Glomerular visceral epithelial cell (primary cell): ENCODE data around the gene AKAP6.

Experiments
- DNase-seq: peaks from one replicate; pipeline ENCODE4 v3.0.0-alpha.2; 2016; ENCODE audit errors: extremely low spot score

The AKAP6 gene

GRCh38 chr14:32706721-32707519 lies 377.8 kb downstream of the AKAP6 start:
- DNase-seq: no peak

DNA sequence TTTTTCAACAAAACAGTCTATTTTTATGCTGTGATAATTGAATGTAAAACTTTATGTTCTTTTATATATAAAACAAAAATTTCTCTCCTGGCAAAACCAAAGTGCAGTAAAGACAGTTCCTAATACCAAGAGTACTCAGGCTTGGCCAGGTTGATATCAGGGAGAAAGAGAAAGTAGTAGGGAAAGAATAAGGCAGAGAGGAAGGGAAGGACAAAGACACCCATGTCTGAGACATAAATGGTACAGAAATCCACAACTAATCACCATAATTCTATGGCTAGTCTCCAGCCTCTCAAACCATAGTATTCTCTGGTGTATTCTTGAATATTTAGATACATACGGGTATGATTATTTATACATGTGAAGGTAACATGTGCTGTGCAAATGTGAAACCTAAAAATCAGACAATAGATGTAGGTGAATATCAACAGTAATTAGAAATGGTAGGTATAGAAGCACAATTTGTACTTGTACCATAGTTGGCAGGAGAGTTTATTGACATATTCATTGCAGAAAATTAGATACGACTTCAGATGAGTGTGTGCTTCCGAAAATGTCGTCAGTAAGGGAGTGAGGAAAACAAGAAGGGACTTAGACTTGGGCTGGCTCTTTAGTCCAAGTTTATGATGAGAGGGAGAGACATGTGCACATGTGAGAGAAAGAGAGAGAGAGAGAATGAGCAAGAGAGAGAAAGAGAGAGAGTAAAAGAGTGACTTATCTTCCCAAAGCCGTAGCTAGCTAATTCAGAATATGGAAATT lies 378.8 kb downstream of the AKAP6 start:
- no peak for DNase-seq

GRCh38 chr14:32709027-32709426 lies 379.9 kb downstream of the AKAP6 start:
- peak; percentile 46 for DNase-seq

GRCh38 chr14:32710231-32710671 lies 381.2 kb downstream of the AKAP6 start:
- DNase-seq: no peak

- peak; percentile 43 for DNase-seq
These were observed 381.9 kb downstream of the AKAP6 start for GRCh38 chr14:32710731-32711680.

- no peak for DNase-seq
These were observed 384.8 kb downstream of the AKAP6 start for GRCh38 chr14:32713856-32714255.

- no peak for DNase-seq
These were observed 390.5 kb downstream of the AKAP6 start for GRCh38 chr14:32719601-32720000.

DNA sequence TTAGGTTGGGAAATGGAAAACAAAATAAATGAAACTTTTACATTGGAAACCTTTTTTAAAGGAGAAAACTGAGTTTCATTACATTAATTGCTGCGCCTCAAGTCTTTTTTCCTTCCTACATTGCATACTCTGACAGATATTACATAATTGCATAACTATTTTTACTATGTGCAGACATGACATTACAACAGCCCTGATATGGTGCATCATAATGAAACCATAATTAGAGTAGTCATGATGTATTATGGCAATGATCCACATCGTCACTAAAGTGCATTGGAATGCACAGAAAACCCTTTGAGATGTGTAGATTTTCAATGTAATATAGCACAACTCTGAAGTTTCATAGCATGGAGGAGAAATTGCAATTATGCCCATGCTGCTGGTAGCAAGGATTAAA lies 391.8 kb downstream of the AKAP6 start:
- DNase-seq: no peak

DNA sequence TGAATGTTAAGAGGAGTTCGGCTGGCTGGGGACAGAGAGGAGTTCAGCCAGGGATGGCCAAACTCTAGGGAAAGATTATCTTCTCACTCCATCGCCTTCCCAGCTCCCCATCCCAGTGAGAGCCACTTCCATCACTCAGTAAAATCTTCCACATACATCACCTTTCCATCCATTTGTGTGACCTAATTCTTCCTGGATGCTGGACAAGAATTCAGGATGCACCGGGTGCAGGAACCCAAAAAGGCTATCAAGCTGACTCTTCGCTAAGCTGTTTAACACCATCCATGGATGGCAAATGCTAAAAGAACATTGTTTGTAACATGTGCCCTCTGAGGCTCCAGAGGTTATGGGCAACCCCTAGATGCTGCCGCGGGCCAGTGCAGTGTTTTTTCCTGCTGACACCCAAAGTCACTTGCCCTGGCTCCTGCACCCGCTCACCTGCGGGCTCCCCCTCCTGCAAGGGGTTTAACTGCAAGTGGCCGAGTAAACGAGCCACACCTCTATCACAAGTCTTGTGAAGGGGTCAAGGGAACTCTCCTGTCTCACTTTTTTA lies 393.6 kb downstream of the AKAP6 start:
- DNase-seq: no peak

DNA sequence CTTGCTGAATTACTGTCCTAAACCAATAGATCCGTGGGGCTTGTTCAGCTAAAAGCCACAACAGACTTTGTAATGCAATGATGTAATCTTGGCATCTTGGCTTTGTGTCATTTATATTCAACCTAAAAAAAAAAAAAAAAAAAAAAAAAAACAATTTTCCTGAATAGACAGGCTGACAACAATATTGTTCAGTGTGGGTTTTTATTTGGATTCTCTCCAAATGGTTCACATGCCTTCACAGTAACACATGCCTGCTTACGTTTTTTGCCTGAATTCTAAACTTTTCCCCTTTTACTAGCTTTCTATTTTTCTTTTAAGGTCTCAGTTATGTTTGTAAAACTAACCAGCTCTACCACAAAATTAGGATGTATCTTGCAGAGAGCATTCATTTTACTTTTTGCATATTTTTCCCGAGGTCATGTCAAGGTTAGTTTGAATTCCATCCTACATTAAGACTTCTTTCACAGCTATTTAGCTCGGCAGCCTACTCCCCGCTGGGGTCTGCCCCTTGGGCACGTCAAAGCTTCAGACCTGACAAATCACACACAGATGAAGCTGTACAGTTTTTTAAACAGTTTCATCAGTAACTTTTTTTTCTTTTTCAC lies 395.9 kb downstream of the AKAP6 start:
- peak; percentile 46 for DNase-seq

- no peak for DNase-seq
These were observed 397.4 kb downstream of the AKAP6 start for GRCh38 chr14:32726516-32726915.

DNA sequence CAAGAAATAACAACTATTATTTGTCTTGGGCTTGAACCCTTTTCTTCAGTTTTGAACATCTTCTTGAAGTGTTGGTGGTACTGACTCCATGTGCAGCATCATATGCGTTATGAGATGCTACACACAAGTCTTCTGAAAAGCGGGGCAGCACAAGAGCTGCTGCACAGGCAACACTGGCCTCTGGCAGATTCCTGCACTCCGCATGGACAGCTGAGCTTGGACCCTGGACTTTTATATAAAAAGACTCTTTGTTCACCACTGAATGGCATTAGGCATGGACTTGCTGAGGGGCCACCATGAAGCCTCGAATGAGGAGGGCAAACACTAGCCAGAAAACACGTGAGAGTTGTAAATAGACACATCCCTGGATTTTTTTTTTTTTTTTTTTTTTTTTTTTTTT lies 398.7 kb downstream of the AKAP6 start:
- no peak for DNase-seq

- DNase-seq: no peak
These were observed 399.4 kb downstream of the AKAP6 start for GRCh38 chr14:32728526-32728925.

GRCh38 chr14:32728976-32729375 lies 399.9 kb downstream of the AKAP6 start:
- no peak for DNase-seq

GRCh38 chr14:32731249-32731648 lies 402.2 kb downstream of the AKAP6 start:
- DNase-seq: no peak

DNA sequence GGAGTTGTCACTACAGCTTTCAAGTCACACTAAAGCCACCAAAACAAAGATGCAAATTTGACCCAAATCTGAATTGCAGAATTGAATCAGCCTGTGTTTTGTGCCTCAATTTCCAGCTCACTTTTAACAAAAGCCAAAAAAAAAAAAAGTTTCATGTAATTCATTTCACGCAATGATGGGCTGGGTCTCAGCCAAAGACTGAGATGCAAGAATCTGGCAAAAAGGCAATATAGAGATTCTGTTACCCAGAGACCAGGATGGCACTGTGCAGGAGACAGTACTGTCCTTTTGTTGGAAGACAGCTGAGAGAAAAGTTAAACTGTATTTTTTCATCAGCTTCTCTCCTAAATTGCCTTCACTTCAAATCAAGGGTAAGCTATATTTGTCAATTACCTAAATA lies 403.9 kb downstream of the AKAP6 start:
- DNase-seq: no peak

DNA sequence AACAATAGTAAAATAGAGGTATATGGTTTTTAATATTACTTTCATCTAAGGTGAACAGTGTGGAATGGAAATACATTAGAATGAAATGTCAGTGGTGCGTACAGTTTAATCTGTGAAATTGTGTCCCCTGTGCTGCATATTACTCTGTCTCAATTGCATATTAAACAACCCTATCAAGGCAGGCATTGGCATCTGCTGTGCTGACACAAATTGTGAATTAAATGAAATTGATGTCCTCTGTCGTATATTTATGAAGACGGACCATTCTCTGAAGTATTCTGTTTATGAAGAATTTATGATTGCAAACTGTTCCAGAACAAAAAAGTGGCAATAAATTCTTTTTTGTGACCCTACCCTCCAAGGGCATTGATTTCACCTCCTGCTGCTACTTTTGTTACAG lies 405.2 kb downstream of the AKAP6 start:
- DNase-seq: no peak

- DNase-seq: no peak
These were observed 408.5 kb downstream of the AKAP6 start for GRCh38 chr14:32737621-32738020.

- DNase-seq: no peak
These were observed 409.2 kb downstream of the AKAP6 start for GRCh38 chr14:32738206-32738871.

DNA sequence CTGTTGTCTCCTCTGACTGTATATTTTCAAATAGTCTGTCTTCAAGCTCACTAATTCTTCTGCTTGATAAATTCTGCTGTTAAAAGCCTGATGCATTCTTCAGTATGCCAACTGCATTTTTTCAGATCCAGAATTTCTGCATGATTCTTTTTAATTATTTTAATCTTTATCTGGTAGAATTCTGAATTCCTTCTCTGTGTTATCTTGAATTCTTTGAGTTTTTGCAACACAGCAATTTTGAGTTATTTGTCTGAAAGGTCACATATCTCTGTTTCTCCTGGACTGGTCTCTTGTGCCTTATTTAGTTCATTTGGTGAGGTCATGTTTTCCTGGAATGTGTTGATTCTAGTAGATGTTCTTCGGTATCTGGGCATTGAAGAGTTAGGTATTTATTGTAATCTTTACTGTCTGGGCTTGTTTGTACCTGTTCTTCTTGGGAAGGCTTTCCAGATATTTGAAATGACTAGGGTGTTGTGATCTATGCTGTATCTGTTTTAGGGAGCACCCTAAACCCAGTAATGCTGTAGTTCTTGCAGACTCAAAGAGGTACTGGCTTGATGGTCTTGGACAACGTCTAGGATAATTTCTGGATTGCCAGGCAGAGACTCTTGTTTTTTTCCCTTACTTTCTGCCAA lies 415.8 kb downstream of the AKAP6 start:
- DNase-seq: no peak
